ENCODE data around the gene ROGDI. TPM values are rescaled to one million over a fixed set of nuclear protein-coding genes. Genes with fewer than 3 reads are reported as not detected.

Gene ROGDI
- total and polyA plus RNA-seq, 2 donors from 2014 or later = 20.8 to 86.1 TPM

- Histone ChIP-seq H3K36me3 (ENCODE audit: control insufficient read depth in 2 of 3, insufficient read depth in 3 of 3, low read length in 3 of 3) (peaks cover 0 to 21% (median 2%) of the 10 kb centered on the region in 3 donors), H3K27me3 (ENCODE audit: control insufficient read depth, insufficient read depth, low read length) (no peaks in the 10 kb centered on the region), H3K9me3 (ENCODE audit: control insufficient read depth in 2 of 3, insufficient read depth in 1 of 3, low read length in 3 of 3) (no peaks in the 10 kb centered on the region), H3K4me1 (ENCODE audit: control insufficient read depth in 2 of 3, insufficient read depth in 2 of 3, low read depth in 1 of 3, low read length in 3 of 3) (peaks cover 0 to 14% (median 0%) of the 10 kb centered on the region in 3 donors), H3K27ac (ENCODE audit: low read depth in 2 of 2, low read length in 2 of 2) (peak overlapping the region; percentile 52 to 82), H3K9ac (ENCODE audit: low read length in 3 of 3) (peak overlapping the region; percentile 49 to 88 (median 72)), H3K4me3 (ENCODE audit: low read length in 3 of 3) (peak overlapping the region; percentile 57 to 72 (median 65))
- intact Hi-C loops (cut with DNase I) = no loop called here
- DNase-seq = peak in 2 of 5 donors; percentile 35 to 79
- TF ChIP-seq, protein P1, sequence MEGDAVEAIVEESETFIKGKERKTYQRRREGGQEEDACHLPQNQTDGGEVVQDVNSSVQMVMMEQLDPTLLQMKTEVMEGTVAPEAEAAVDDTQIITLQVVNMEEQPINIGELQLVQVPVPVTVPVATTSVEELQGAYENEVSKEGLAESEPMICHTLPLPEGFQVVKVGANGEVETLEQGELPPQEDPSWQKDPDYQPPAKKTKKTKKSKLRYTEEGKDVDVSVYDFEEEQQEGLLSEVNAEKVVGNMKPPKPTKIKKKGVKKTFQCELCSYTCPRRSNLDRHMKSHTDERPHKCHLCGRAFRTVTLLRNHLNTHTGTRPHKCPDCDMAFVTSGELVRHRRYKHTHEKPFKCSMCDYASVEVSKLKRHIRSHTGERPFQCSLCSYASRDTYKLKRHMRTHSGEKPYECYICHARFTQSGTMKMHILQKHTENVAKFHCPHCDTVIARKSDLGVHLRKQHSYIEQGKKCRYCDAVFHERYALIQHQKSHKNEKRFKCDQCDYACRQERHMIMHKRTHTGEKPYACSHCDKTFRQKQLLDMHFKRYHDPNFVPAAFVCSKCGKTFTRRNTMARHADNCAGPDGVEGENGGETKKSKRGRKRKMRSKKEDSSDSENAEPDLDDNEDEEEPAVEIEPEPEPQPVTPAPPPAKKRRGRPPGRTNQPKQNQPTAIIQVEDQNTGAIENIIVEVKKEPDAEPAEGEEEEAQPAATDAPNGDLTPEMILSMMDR (IDR thresholded peaks at IDR 0.05; ENCODE audit: borderline replicate concordance, extremely low read depth, insufficient read depth) = no peak
- FAIRE-seq = no peak
Observed at GRCh38 chr16:4801051-4801961, 1.1 kb downstream of the ROGDI start.

- Histone ChIP-seq H3K9me3 (ENCODE audit: control insufficient read depth in 2 of 3, insufficient read depth in 1 of 3, low read length in 3 of 3) (no peaks in the 10 kb centered on the region), H3K36me3 (ENCODE audit: control insufficient read depth in 2 of 3, insufficient read depth in 3 of 3, low read length in 3 of 3) (peaks cover 0 to 21% (median 2%) of the 10 kb centered on the region in 3 donors), H3K27ac (ENCODE audit: low read depth in 2 of 2, low read length in 2 of 2) (no peak overlapping the region), H3K9ac (ENCODE audit: low read length in 3 of 3) (no peak overlapping the region), H3K4me1 (ENCODE audit: control insufficient read depth in 2 of 3, insufficient read depth in 2 of 3, low read depth in 1 of 3, low read length in 3 of 3) (peaks cover 0 to 14% (median 0%) of the 10 kb centered on the region in 3 donors), H3K4me3 (ENCODE audit: low read length in 3 of 3) (no peak overlapping the region), H3K27me3 (ENCODE audit: control insufficient read depth, insufficient read depth, low read length) (no peaks in the 10 kb centered on the region)
- FAIRE-seq (no peak), DNase-seq (peak in 1 of 5 donors; percentile 64)
- intact Hi-C loops (cut with DNase I) = no loop called here
- TF ChIP-seq, protein P1 (IDR thresholded peaks at IDR 0.05; ENCODE audit: borderline replicate concordance, extremely low read depth, insufficient read depth) = no peak
Observed at GRCh38 chr16:4800290-4801041, 2.0 kb downstream of the ROGDI start.

- no peak for FAIRE-seq
- intact Hi-C loops (cut with DNase I) = no loop called here
Observed at GRCh38 chr16:4799171-4799855, 3.1 kb downstream of the ROGDI start.

More at GRCh38 chr16:4799171-4799855, 3.1 kb downstream of the ROGDI start:
- Histone ChIP-seq H3K36me3 (ENCODE audit: control insufficient read depth in 2 of 3, insufficient read depth in 3 of 3, low read length in 3 of 3) (peaks cover 0 to 11% (median 2%) of the 10 kb centered on the region in 3 donors), H3K4me3 (ENCODE audit: low read length in 3 of 3) (no peak overlapping the region), H3K9ac (ENCODE audit: low read length in 3 of 3) (no peak overlapping the region), H3K27ac (ENCODE audit: low read depth in 2 of 2, low read length in 2 of 2) (no peak overlapping the region), H3K9me3 (ENCODE audit: control insufficient read depth in 2 of 3, insufficient read depth in 1 of 3, low read length in 3 of 3) (no peaks in the 10 kb centered on the region), H3K4me1 (ENCODE audit: control insufficient read depth in 2 of 3, insufficient read depth in 2 of 3, low read depth in 1 of 3, low read length in 3 of 3) (peaks cover 0 to 14% (median 0%) of the 10 kb centered on the region in 3 donors), H3K27me3 (ENCODE audit: control insufficient read depth, insufficient read depth, low read length) (no peaks in the 10 kb centered on the region)
- DNase-seq = no peak
- TF ChIP-seq, protein P1 (IDR thresholded peaks at IDR 0.05; ENCODE audit: borderline replicate concordance, extremely low read depth, insufficient read depth) = no peak

Measured in kidney (tissue), 14 donors.